Ishikawa (cell line): ENCODE measurements around the gene ST3GAL5.

Source experiments
- CEBPB ChIP-seq: IDR thresholded peaks from 2 replicates; pipeline ENCODE4 v1.6.1; 2012
- EP300 ChIP-seq: IDR thresholded peaks from 2 replicates; pipeline ENCODE4 v1.6.1; 2012; ENCODE audit warnings: borderline replicate concordance
- RAD21 ChIP-seq: IDR thresholded peaks from 2 replicates; pipeline ENCODE4 v1.6.1; 2012; ENCODE audit warnings: low read depth
- REST ChIP-seq: IDR thresholded peaks from 2 replicates; pipeline ENCODE4 v1.6.1; 2012; ENCODE audit warnings: low read depth, mild to moderate bottlenecking
- TEAD4 ChIP-seq: IDR thresholded peaks from 2 replicates; pipeline ENCODE4 v1.6.1; 2012
- YY1 ChIP-seq: IDR thresholded peaks from 2 replicates; pipeline ENCODE4 v1.6.1; 2012; ENCODE audit warnings: low read depth

GRCh38 chr2:85886141-85886540, 2.6 kb downstream of the ST3GAL5 start:
- TF ChIP-seq EP300 (no peak), RAD21 (no peak), TEAD4 (no peak), REST (no peak), CEBPB (no peak), YY1 (no peak)
